ENCODE data around the gene PACRG.

GRCh38 chr6:163320402-163320801 is 592.6 kb downstream of the PACRG start:
- TF ChIP-seq CTCF (IDR thresholded peaks at IDR 0.05): no peak
- no peak for TF ChIP-seq POLR2A (IDR thresholded peaks at IDR 0.05)
- no peak for TF ChIP-seq EP300 (IDR thresholded peaks at IDR 0.05)
